Gastroesophageal sphincter (tissue), 4 donors: Measurements from ENCODE around the gene CLDN5. TPM values are rescaled to one million over a fixed set of nuclear protein-coding genes. Genes with fewer than 3 reads are reported as not detected.

Experiments
- ATAC-seq: fragments of 150-250 bp; one replicate; pipeline ENCODE4 v1.9.1; 2016; ENCODE audit warnings: mild to moderate bottlenecking, moderate library complexity
- H3K27ac ChIP-seq, 4 donors: fragments of 200-600 bp; sonication (generic) in 3 of 4; 1 replicate in 3 of 4; 2 replicates in 1 of 4; pipeline ENCODE4 v1.5.1; 2016 to 2019
- H3K27me3 ChIP-seq: fragments of 200-600 bp; sonication (generic); one replicate; pipeline ENCODE4 v1.5.1; 2019
- H3K36me3 ChIP-seq, 2 donors: fragments of 200-600 bp; sonication (generic); one replicate each; pipeline ENCODE4 v1.5.1; 2019; ENCODE audit warnings: control low read depth in 1 of 2
- H3K4me1 ChIP-seq, 3 donors: fragments of 200-600 bp; sonication (generic); 1 replicate in 2 of 3; 2 replicates in 1 of 3; pipeline ENCODE4 v1.5.1; 2016 to 2019; ENCODE audit warnings: control low read depth in 2 of 3
- H3K4me3 ChIP-seq, 2 donors: fragments of 200-600 bp; sonication (generic); one replicate each; pipeline ENCODE4 v1.5.1; 2019; ENCODE audit warnings: mild to moderate bottlenecking in 1 of 2, moderate library complexity in 1 of 2
- H3K9me3 ChIP-seq, 3 donors: fragments of 200-600 bp; sonication (generic); one replicate each; pipeline ENCODE4 v1.5.1; 2017 to 2019; ENCODE audit warnings: control low read depth in 2 of 3
- EP300 ChIP-seq: sonication (generic); formaldehyde crosslinking; IDR thresholded peaks from one replicate; pipeline ENCODE4 v1.6.1; 2017; ENCODE audit warnings: antibody characterized with exemption, mild to moderate bottlenecking
- POLR2A ChIP-seq, 2 donors: fragments of 450-650 bp; IDR thresholded peaks; one replicate each; pipeline ENCODE4 v1.6.1; 2017; ENCODE audit warnings: antibody characterized with exemption in 2 of 2, mild to moderate bottlenecking in 2 of 2, moderate library complexity in 1 of 2
- POLR2AphosphoS5 ChIP-seq: sonication (generic); formaldehyde crosslinking; IDR thresholded peaks from one replicate; pipeline ENCODE4 v1.6.1; 2017; ENCODE audit warnings: antibody characterized with exemption
- WGBS, 2 donors: methylation state at CpG; one replicate each; pipeline ENCODE4 v1.1.5; 2018; ENCODE audit warnings: low coverage in 1 of 2; 5-methylcytosine and 5-hydroxymethylcytosine counted together
- total RNA-seq, 4 donors: library from RNA; depleted of rRNA; stranded (reverse); fragments of >200 nt; gene quantifications; one replicate each; pipeline ENCODE4 v1.1.0, GENCODE V29; 2016
- TF ChIP-seq, protein P1 (sequence below), 4 experiments: fragments of 200-600 bp in 2 of 4; fragments of 450-650 bp in 2 of 4; sonication (generic) in 1 of 4; IDR thresholded peaks; one replicate each; pipeline ENCODE4 v1.5.1; 2017 to 2019; ENCODE audit warnings: antibody characterized with exemption in 4 of 4, mild to moderate bottlenecking in 2 of 4, moderate library complexity in 2 of 4

Gene CLDN5
- total RNA-seq, 4 donors from 2014 or later = 29.6 to 149 (median 93.3) TPM

DNA sequence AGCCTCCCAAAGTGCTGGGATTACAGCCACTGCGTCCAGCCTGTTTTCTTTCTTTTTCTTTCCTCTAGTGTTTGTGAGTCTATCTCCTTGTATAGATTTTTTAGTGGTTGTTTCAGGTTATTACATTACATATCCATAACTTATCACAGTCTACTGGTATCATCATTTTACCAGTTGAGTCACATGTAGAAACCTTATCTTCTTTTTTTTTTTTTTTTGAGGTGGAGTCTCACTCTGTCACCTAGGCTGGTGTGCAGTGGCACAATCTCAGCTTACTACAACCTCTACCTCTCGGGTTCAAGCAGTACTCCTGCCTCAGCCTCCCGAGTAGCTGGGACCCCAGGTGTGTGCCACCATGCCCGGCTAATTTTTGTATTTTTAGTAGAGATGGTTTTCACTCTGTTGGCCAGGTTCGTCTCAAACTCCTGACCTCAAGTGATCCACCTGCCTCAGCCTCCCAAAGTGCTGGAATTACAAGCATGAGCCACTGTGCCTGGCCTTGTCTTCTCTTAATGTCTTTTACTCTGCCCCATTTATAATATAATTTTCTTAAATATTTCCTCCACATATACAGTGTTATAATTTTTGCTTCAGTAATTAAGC lies 33.5 kb downstream of the CLDN5 start:
- Histone ChIP-seq H3K4me3 (no peak overlapping the region), H3K36me3 (no peaks in the 10 kb centered on the region), H3K9me3 (no peaks in the 10 kb centered on the region), H3K27ac (no peak overlapping the region), H3K4me1 (peaks cover 0 to 9% (median 0%) of the 10 kb centered on the region in 3 donors), H3K27me3 (peaks cover 9% of the 10 kb centered on the region)
- no peak for ATAC-seq
- 80 to 92% methylated on average over 2 to 5 of the region's 5 CpGs for WGBS, 2 donors
- no peak for TF ChIP-seq EP300
- TF ChIP-seq, protein P1, sequence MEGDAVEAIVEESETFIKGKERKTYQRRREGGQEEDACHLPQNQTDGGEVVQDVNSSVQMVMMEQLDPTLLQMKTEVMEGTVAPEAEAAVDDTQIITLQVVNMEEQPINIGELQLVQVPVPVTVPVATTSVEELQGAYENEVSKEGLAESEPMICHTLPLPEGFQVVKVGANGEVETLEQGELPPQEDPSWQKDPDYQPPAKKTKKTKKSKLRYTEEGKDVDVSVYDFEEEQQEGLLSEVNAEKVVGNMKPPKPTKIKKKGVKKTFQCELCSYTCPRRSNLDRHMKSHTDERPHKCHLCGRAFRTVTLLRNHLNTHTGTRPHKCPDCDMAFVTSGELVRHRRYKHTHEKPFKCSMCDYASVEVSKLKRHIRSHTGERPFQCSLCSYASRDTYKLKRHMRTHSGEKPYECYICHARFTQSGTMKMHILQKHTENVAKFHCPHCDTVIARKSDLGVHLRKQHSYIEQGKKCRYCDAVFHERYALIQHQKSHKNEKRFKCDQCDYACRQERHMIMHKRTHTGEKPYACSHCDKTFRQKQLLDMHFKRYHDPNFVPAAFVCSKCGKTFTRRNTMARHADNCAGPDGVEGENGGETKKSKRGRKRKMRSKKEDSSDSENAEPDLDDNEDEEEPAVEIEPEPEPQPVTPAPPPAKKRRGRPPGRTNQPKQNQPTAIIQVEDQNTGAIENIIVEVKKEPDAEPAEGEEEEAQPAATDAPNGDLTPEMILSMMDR (IDR thresholded peaks at IDR 0.05) = no peak
- TF ChIP-seq POLR2A (IDR thresholded peaks at IDR 0.05) = no peak
- TF ChIP-seq POLR2AphosphoS5 = no peak

DNA sequence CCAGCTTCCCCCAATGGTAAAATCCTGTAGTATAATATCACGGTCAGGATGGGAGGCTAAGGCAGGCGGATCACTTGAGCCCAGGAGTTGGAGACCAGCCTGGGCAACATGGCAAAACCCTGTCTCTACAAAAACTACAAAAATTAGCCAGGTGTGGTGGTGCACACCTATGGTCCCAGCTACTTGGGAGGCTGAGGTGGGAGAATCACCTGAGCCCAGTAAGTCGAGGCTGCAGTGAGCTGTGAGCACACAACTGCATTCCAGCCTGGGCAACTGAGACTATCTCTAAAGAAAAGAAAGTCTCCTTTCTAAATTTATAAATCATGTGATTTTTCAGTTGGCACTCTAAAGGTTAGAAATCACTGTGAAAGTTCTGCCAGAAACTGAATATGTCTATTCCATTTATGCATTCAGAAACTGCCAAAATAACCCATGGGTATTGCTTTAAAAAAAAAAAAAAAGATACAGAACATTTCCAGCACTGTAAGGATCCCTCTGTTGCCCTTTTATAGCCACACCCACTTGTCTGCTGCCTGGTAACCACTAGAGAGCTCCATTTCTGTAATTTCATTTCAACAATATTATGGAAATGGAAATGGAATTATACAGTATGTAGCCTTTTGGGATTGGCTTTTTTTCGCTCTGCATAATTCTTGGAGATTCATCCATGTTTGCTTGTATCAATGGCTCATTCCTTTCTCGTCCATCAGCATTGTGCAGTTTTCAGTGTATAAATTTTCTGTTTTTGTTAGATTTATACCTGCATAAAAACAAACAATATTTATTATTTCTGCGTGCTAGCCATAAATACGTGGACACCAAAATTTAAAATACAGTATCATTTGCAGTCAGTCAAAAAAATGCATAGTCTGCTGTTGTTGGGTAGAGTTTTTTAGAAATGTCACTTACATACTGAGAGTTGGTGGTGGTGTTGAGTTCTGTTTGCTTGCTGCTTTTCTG lies 35.0 kb downstream of the CLDN5 start:
- peaks cover 8% of the 10 kb centered on the region for H3K27me3 ChIP-seq
- WGBS, 2 donors = 70 to 80% methylated on average over 5 to 7 of the region's 7 CpGs
- H3K9me3 ChIP-seq = no peaks in the 10 kb centered on the region
- TF ChIP-seq EP300 (no peak), POLR2A (IDR thresholded peaks at IDR 0.05) (no peak), POLR2AphosphoS5 (no peak)
- TF ChIP-seq, protein P1 (IDR thresholded peaks at IDR 0.05) = no peak
- no peaks in the 10 kb centered on the region for H3K36me3 ChIP-seq
- no peak for ATAC-seq
- H3K4me3 ChIP-seq = no peak overlapping the region
- H3K4me1 ChIP-seq = peaks cover 0 to 9% (median 0%) of the 10 kb centered on the region in 3 donors
- no peak overlapping the region for H3K27ac ChIP-seq

DNA sequence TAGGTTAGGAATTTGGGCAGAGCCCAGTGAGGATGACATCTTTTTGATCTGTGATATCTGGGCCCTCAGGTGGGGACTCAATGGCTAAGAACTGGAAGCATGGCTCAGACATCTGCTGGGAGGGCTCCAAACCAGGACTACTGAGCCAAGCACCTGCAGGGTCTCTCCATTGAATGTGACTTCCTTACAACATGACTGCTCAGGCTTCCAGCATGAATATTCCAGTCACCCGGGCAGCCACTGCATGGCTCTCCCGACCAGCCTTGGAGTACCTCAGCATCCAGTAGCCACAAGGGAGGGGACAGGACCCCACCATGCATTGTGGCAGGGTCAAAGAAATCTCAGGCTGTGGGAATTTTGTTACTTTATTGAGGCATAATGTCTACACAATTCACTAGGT lies 35.9 kb downstream of the CLDN5 start:
- H3K4me3 ChIP-seq = no peak overlapping the region
- no peaks in the 10 kb centered on the region for H3K9me3 ChIP-seq
- no peaks in the 10 kb centered on the region for H3K27me3 ChIP-seq
- TF ChIP-seq EP300 (no peak), POLR2AphosphoS5 (no peak), POLR2A (IDR thresholded peaks at IDR 0.05) (no peak)
- TF ChIP-seq, protein P1 (IDR thresholded peaks at IDR 0.05) = no peak
- no CpG with 5 or more reads among the region's 2 CpGs for whole genome bisulfite sequencing, 2 donors
- no peaks in the 10 kb centered on the region for H3K36me3 ChIP-seq
- H3K27ac ChIP-seq = no peak overlapping the region
- no peak for ATAC-seq
- H3K4me1 ChIP-seq = peaks cover 0 to 9% (median 0%) of the 10 kb centered on the region in 3 donors

DNA sequence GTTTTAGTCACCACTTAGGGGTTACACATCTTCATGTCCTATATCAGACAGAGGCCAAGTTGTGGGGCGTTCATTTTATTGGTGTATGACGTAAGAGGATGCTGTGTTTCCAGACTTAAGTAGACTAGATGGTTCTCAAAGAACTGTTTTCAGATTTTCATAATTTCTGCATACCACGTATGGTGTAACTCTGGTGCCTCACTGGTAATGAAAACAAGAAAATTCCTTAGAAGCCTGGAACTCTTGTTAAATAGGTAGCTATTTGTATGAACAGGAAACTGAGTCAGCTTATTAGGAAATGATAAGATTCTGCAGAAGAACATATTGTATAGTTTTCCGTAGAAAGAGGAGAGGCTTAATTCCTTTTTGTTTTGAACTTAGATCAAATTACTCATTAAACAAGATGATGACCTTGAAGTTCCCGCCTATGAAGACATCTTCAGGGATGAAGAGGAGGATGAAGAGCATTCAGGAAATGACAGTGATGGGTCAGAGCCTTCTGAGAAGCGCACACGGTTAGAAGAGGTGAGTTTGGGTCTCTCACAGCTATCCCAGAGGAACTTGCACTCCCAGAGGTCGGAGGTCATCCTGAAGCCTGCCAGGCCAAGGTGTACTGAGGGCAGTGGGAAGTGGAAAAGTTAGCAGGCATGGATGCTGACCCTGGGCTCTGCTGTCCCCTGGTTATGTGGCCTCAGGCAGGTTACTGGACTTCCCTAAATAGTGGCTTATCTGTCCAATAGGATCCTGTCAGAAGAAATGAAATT lies 40.5 kb downstream of the CLDN5 start:
- Histone ChIP-seq H3K4me3 (no peak overlapping the region), H3K4me1 (peaks cover 0 to 7% (median 5%) of the 10 kb centered on the region in 3 donors), H3K27ac (no peak overlapping the region), H3K27me3 (no peaks in the 10 kb centered on the region), H3K9me3 (no peaks in the 10 kb centered on the region), H3K36me3 (no peaks in the 10 kb centered on the region)
- ATAC-seq = no peak
- TF ChIP-seq EP300 (no peak), POLR2AphosphoS5 (no peak), POLR2A (IDR thresholded peaks at IDR 0.05) (no peak)
- TF ChIP-seq, protein P1 (IDR thresholded peaks at IDR 0.05) = no peak
- 75 to 83% methylated on average over 5 to 8 of the region's 8 CpGs for WGBS, 2 donors
